OCI-LY1 (cell line): ENCODE data around the gene NSFL1C.

ENCODE experiments used
- EZH2 ChIP-seq: fragments of 200-600 bp; sonication (generic), shearing (Covaris generic); IDR thresholded peaks from 2 replicates; pipeline ENCODE4 v1.8.0; 2017; ENCODE audit warnings: borderline replicate concordance, mixed run types, mild to moderate bottlenecking, antibody characterized with exemption, low read length, moderate library complexity, mixed read lengths
- TF ChIP-seq, protein P1 (sequence below): fragments of 200-600 bp; sonication (generic), shearing (Covaris generic); IDR thresholded peaks from 2 replicates; pipeline ENCODE4 v1.5.1; 2017; ENCODE audit warnings: mild to moderate bottlenecking, antibody characterized with exemption, low read length, moderate library complexity, mixed read lengths

DNA sequence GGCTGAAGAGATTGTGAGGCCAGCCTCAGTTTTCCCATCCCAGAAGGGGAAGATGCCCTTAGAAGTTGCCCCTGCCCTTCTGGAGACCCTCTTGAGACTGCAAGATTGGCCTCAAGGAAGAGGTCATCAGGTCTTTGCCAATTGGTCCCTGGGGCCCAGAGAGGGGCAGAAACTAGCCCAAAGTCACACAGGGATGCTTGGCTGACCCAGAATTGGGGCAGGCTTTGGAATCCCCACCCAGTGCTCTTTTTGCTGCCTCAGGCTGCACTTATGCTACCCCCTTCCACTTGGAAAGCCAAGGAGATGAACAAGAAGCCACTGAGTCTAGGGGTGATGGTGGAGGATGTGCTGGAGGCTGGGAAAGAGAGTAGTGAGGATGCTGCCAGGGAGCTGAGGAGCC lies 48.9 kb downstream of the NSFL1C start:
- TF ChIP-seq, protein P1, sequence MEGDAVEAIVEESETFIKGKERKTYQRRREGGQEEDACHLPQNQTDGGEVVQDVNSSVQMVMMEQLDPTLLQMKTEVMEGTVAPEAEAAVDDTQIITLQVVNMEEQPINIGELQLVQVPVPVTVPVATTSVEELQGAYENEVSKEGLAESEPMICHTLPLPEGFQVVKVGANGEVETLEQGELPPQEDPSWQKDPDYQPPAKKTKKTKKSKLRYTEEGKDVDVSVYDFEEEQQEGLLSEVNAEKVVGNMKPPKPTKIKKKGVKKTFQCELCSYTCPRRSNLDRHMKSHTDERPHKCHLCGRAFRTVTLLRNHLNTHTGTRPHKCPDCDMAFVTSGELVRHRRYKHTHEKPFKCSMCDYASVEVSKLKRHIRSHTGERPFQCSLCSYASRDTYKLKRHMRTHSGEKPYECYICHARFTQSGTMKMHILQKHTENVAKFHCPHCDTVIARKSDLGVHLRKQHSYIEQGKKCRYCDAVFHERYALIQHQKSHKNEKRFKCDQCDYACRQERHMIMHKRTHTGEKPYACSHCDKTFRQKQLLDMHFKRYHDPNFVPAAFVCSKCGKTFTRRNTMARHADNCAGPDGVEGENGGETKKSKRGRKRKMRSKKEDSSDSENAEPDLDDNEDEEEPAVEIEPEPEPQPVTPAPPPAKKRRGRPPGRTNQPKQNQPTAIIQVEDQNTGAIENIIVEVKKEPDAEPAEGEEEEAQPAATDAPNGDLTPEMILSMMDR: no peak
- TF ChIP-seq EZH2: no peak
